RPMI7951 (cell line): ENCODE measurements around the gene MIER3. TPM values are rescaled to one million over a fixed set of nuclear protein-coding genes. Genes with fewer than 3 reads are reported as not detected.

Experiments used
- DNase-seq: peaks from one replicate; pipeline ENCODE4 v3.0.0-alpha.2; 2012; ENCODE audit warnings: low read depth
- total RNA-seq: library from RNA; depleted of rRNA; stranded (reverse); fragments of >200 nt; shearing (Covaris generic); gene quantifications from 2 replicates; pipeline ENCODE4 v1.2.3, GENCODE V29; 2014

MIER3 gene
- total RNA-seq, 1 experiment from 2014 or later = 17.9 TPM

- DNase-seq = no peak
Observed at GRCh38 chr5:56961746-56962145, 9.8 kb upstream of the MIER3 start.

GRCh38 chr5:56959326-56959725 lies 7.4 kb upstream of the MIER3 start:
- no peak for DNase-seq

GRCh38 chr5:56958595-56958994 lies 6.7 kb upstream of the MIER3 start:
- DNase-seq = no peak

- no peak for DNase-seq
Observed at GRCh38 chr5:56954262-56954661, 2.3 kb upstream of the MIER3 start.

GRCh38 chr5:56951126-56951945 lies 587 bp downstream of the MIER3 start:
- DNase-seq = peak; percentile 14

- peak; percentile 68 for DNase-seq
Observed at GRCh38 chr5:56950626-56951125, 1.2 kb downstream of the MIER3 start.

GRCh38 chr5:56947052-56947451 lies 4.9 kb downstream of the MIER3 start:
- no peak for DNase-seq

- peak; percentile 15 for DNase-seq
Observed at GRCh38 chr5:56941981-56942380, 9.9 kb downstream of the MIER3 start.

GRCh38 chr5:56938858-56939257 lies 13.1 kb downstream of the MIER3 start:
- no peak for DNase-seq

- no peak for DNase-seq
Observed at GRCh38 chr5:56934325-56934724, 17.6 kb downstream of the MIER3 start.

GRCh38 chr5:56922922-56923321 lies 29.0 kb downstream of the MIER3 start:
- DNase-seq = no peak

- DNase-seq = no peak
Observed at GRCh38 chr5:56919942-56920662, 31.8 kb downstream of the MIER3 start.

- DNase-seq = no peak
Observed at GRCh38 chr5:56918054-56918453, 33.9 kb downstream of the MIER3 start.

- DNase-seq = no peak
Observed at GRCh38 chr5:56917534-56917933, 34.4 kb downstream of the MIER3 start.

GRCh38 chr5:56914678-56915077 lies 37.2 kb downstream of the MIER3 start:
- no peak for DNase-seq

- no peak for DNase-seq
Observed at GRCh38 chr5:56913766-56914165, 38.2 kb downstream of the MIER3 start.

GRCh38 chr5:56910210-56910965 lies 41.5 kb downstream of the MIER3 start:
- no peak for DNase-seq

GRCh38 chr5:56909294-56910209 lies 42.4 kb downstream of the MIER3 start, which contains the start of gene SETD9:
TSS of gene SETD9 (plus strand) at chr5:56909596. CDS start at chr5:56909646, 50 bp downstream.
- DNase-seq = peak; percentile 93

GRCh38 chr5:56908942-56909293 lies 43.0 kb downstream of the MIER3 start:
- no peak for DNase-seq

- DNase-seq = peak; percentile 41
Observed at GRCh38 chr5:56900858-56901578, 50.9 kb downstream of the MIER3 start.
